HG02642 (cell line): ENCODE measurements around the gene RPL22.

ENCODE experiments used
- ATAC-seq: cut with Tn5 transposase; IDR thresholded peaks from one replicate; pipeline ENCODE4 v1.9.1; 2021; ENCODE audit warnings: mild to moderate bottlenecking; ENCODE audit not compliant: unreplicated experiment, poor library complexity

Gene RPL22

DNA sequence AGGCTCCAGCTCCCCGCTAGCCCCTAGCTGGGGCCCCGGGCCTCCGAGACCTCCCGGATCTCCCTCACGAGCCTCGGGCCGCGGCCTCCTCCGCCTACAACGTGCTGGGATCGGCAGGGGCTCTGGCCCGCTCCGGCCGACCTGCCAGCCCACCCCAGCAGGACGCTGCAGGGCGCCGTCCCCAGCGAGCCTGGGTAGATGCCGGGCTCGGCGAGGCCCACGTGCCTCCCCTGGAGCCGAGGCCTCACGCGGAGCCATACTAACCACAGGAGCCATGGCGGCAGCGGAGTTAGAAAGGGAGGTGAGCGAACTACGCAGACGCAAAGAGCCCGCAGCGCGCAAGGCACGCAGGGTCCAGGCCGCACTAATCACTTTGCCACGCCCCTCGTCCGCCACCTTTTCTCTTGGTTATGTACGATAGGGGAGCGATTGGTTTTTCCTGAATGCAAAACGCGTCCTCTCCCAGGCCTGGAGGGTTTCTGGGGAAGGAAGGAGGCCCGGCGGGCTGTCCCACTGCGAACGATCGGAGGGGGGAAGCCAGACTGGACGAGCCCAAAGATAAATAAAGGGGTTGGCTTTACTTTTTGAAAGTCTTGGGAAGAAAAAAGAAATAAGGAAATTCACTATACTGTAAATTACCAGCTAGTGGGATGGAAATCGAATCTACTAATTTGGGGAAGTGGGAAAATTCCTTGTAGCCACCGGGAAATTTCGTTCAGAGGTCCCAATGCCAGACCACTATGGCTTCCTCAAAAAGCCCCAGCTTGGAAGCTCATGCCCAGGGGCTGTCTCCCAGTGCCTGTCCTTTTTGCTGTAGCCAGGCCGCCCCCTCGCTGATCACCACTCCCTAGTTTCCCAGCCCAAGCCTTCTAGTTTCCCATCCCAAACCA is at the start of gene RPL22:
Gene RPL22, minus strand, starts transcription at position 298 of the 890 bp plus-strand sequence. Its CDS starts 22 bp downstream, at position 276.
- peak; percentile 96 for ATAC-seq

- no peak for ATAC-seq
Measured at GRCh38 chr1:6248161-6248776, 48.9 kb upstream of the RPL22 start.

DNA sequence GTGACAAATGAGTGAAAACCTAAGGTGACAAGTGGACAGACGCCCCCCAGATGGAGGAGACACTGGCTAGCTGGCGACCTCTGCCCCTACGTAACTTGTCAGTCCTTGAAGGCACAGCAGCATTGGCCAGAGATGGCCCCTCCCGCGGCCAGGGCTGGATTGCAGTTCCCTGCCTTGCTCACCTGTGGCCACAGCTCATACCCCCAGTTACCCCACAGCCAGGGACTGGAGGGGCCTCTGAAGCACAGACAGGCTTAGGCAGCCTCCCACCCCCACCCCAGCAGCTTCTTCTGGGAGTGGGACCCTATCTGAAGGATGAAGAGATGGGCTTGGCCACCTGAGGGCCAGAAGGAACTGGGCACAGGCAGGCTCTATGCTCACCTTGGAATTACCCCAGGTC is 48.3 kb upstream of the RPL22 start:
- no peak for ATAC-seq

GRCh38 chr1:6246497-6247467 is 47.4 kb upstream of the RPL22 start:
- ATAC-seq: peak; percentile 45

DNA sequence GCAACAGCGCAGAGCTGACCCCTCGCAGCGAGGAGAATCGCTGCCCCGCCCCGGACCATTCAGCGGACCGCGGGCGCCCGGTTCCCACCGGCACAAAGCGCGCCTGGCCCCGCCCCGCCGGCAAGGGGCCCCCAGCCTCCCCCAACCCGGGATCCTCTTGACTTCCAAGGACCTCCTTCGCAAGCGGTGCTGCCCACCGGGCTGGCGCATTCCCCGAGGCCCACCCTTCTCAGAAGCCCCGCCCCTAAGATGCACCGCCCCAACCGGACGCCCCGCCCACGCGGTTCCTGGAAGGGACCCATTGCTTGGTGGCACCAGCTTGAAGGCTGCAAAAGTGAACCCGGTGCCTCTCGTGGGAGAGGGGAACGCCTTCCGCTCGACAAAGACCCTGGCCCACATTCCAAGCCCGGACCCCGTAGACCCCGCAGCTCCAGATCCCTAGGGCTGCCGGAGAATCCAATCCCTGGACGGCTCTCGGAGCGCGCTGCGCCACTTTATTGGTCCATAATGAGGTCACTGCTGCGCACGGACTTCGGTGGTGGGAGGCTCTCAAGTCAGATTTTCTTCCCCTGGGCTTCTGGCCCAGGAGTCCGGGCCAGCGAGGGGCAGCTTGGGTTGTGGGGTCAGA is 46.6 kb upstream of the RPL22 start:
- ATAC-seq: no peak

- peak; percentile 60 for ATAC-seq
Measured at GRCh38 chr1:6245086-6245868, 45.9 kb upstream of the RPL22 start.

DNA sequence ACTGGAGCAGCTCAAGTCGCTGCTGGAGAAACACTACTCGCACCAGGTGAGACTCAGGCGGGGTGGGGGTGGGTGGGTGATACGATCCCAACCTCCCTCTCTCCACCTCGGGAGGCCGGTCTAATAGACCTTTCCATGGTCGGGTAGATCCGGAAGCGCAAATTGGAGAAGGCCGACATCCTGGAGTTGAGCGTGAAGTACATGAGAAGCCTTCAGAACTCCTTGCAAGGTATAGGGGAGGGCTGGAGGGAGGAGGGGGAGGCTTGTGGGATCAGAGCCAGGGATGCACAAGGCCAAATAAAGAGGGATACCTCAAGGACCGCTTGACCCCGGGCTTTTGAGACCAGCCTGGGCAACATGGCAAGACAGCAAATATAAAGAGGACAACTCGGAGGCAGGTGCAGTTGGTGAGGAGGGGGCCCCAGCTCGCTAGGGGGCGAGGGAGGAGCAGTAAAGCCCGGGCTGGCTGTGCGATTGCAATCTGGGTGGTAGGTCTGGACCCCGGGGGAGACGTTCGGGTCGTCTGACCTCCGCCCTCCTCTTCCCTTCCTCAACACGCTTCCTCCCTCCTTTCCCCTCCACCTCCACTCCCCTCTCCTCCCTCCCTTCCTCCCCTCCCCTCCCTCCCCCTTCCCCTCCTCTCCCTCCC is 45.1 kb upstream of the RPL22 start:
- ATAC-seq: no peak

GRCh38 chr1:6243993-6244392 is 44.6 kb upstream of the RPL22 start, which contains the start of gene HES3:
HES3 (plus strand) TSS chr1:6244179; CDS start chr1:6244366, 187 bp downstream.
- ATAC-seq: no peak

- no peak for ATAC-seq
Measured at GRCh38 chr1:6243053-6243834, 43.8 kb upstream of the RPL22 start.

- ATAC-seq: no peak
Measured at GRCh38 chr1:6241887-6242740, 42.7 kb upstream of the RPL22 start.

GRCh38 chr1:6241107-6241886 is 41.9 kb upstream of the RPL22 start:
- no peak for ATAC-seq

DNA sequence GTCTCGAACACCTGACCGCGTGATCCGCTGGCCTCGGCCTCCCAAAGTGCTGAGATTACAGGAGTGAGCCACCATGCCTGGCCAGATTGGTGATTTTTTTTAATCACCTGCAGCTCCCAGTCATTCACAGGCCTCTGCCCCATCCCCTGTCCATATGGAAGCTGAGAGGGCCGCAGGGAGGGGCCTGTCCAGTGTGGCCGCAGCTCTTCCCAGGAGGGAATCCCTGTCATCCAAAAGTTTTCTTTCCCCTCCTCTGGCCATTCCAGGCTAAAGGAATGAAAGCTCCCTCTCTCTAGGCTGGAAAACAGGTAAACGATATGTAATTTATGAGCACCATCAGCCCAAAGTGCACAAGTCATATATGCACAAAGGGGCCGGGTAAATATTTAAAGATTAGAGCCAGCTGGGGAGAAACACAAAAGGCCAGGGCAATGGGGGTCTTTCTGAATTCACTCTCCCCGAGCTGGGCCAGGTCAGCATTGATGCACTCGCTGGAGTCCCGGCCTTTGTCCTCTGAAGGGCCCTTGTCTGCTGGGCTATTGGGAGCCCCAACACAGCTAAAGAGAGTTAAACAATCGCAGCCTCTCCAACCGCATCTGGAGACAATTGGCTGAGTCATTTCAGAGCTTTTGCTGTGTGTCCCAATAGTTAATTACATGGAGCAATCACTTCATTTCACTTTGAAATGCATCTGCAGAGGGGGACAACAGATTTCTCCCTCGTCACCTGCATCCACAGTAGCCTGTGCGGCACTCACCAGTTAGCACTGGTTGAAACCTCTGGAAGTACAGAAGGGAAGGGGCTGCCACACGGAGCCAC is 40.8 kb upstream of the RPL22 start:
- no peak for ATAC-seq

GRCh38 chr1:6239213-6239752 is 39.9 kb upstream of the RPL22 start:
- ATAC-seq: no peak

- no peak for ATAC-seq
Measured at GRCh38 chr1:6237093-6237492, 37.7 kb upstream of the RPL22 start.

DNA sequence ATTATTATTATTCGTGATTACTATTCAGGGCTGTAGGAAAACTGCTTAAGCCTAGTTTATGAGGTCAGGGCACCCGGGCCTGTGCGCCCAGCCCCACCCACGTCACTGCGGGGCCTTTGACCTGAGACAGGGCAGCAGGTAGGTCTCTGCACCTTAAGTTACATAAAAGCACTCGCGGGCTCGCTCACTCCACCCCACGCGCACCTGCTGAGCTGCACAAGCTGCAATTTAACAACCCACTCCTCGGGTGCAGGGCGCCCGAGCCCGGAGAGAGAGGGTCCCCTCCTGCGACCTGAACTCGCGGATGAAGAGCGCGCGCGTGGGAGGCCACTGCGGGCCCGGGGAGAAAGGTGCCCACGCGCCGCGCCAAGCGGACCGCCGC is 35.9 kb upstream of the RPL22 start:
- ATAC-seq: no peak
